Measurements from ENCODE around the gene TEX12. TPM values are rescaled to one million over a fixed set of nuclear protein-coding genes. Genes with fewer than 3 reads are reported as not detected.

TEX12 gene
- total RNA-seq, 1 donor from 2014 or later, result not detected

- no peaks in the 10 kb centered on the region for H3K4me1 ChIP-seq (ENCODE audit: insufficient read depth, low read length)
- no peaks in the 10 kb centered on the region for H3K4me1 Mint-ChIP-seq (ENCODE audit: low read depth, unreplicated experiment)
- H3K9me3 ChIP-seq (ENCODE audit: insufficient read depth, low read depth, low read length), result no peaks in the 10 kb centered on the region
Observed at GRCh38 chr11:112213753-112214152, 46.6 kb downstream of the TEX12 start.

GRCh38 chr11:112215621-112216020 is 48.4 kb downstream of the TEX12 start:
- no peak for DNase-seq (ENCODE audit: low read depth)

More at GRCh38 chr11:112213753-112214152, 46.6 kb downstream of the TEX12 start:
- H3K27ac Mint-ChIP-seq (ENCODE audit: unreplicated experiment), result no peak overlapping the region
- no peaks in the 10 kb centered on the region for H3K9me3 Mint-ChIP-seq (ENCODE audit: unreplicated experiment)
- TF ChIP-seq EZH2 (IDR thresholded peaks at IDR 0.05; ENCODE audit: insufficient read depth, low read length), result no peak
- no peak for TF ChIP-seq CTCF (IDR thresholded peaks at IDR 0.05; ENCODE audit: insufficient read depth, low read depth, low read length)
- H3K27ac ChIP-seq (ENCODE audit: low read depth, low read length), result no peak overlapping the region
- H3K36me3 Mint-ChIP-seq (ENCODE audit: low read depth, unreplicated experiment), result no peaks in the 10 kb centered on the region
- no peaks in the 10 kb centered on the region for H3K36me3 ChIP-seq (ENCODE audit: insufficient read depth, low read length)
- no peak overlapping the region for H3K4me3 ChIP-seq (ENCODE audit: insufficient read depth, low read depth, low read length)
- H3K9ac ChIP-seq (ENCODE audit: low read length), result no peak overlapping the region
- H3K79me2 ChIP-seq (ENCODE audit: insufficient read depth, low read length), result no peaks in the 10 kb centered on the region
- peak; percentile 31 for DNase-seq (ENCODE audit: low read depth)
- H3K27me3 Mint-ChIP-seq (ENCODE audit: low read depth, unreplicated experiment), result peaks cover 3% of the 10 kb centered on the region
- H2AFZ ChIP-seq (ENCODE audit: low read depth, low read length), result no peak overlapping the region
- no peak overlapping the region for H3K4me2 ChIP-seq (ENCODE audit: low read length)
- H3K4me3 Mint-ChIP-seq (ENCODE audit: unreplicated experiment), result no peak overlapping the region
- H3K27me3 ChIP-seq (ENCODE audit: insufficient read depth, low read length), result no peaks in the 10 kb centered on the region
- FAIRE-seq, result no peak
- H4K20me1 ChIP-seq (ENCODE audit: insufficient read depth, low read length), result no peaks in the 10 kb centered on the region

More at GRCh38 chr11:112215621-112216020, 48.4 kb downstream of the TEX12 start:
- Histone ChIP-seq H3K4me3 (ENCODE audit: insufficient read depth, low read depth, low read length) (no peak overlapping the region), H3K4me1 (ENCODE audit: insufficient read depth, low read length) (no peaks in the 10 kb centered on the region), H3K9me3 (ENCODE audit: insufficient read depth, low read depth, low read length) (no peaks in the 10 kb centered on the region), H4K20me1 (ENCODE audit: insufficient read depth, low read length) (no peaks in the 10 kb centered on the region), H3K27me3 (ENCODE audit: insufficient read depth, low read length) (no peaks in the 10 kb centered on the region), H3K9ac (ENCODE audit: low read length) (no peak overlapping the region), H3K4me2 (ENCODE audit: low read length) (no peak overlapping the region), H3K36me3 (ENCODE audit: insufficient read depth, low read length) (no peaks in the 10 kb centered on the region), H3K27ac (ENCODE audit: low read depth, low read length) (no peak overlapping the region), H2AFZ (ENCODE audit: low read depth, low read length) (no peak overlapping the region), H3K79me2 (ENCODE audit: insufficient read depth, low read length) (no peaks in the 10 kb centered on the region)
- Mint-ChIP-seq H3K4me1 (ENCODE audit: low read depth, unreplicated experiment) (no peaks in the 10 kb centered on the region), H3K36me3 (ENCODE audit: low read depth, unreplicated experiment) (no peaks in the 10 kb centered on the region), H3K27ac (ENCODE audit: unreplicated experiment) (no peak overlapping the region), H3K27me3 (ENCODE audit: low read depth, unreplicated experiment) (peaks cover 3% of the 10 kb centered on the region), H3K9me3 (ENCODE audit: unreplicated experiment) (no peaks in the 10 kb centered on the region), H3K4me3 (ENCODE audit: unreplicated experiment) (no peak overlapping the region)
- TF ChIP-seq CTCF (IDR thresholded peaks at IDR 0.05; ENCODE audit: insufficient read depth, low read depth, low read length) (no peak), EZH2 (IDR thresholded peaks at IDR 0.05; ENCODE audit: insufficient read depth, low read length) (no peak)
- no peak for FAIRE-seq
